Smooth muscle cell (in vitro differentiated cells): ENCODE measurements around the gene TNFRSF8. TPM values are rescaled to one million over a fixed set of nuclear protein-coding genes. Genes with fewer than 3 reads are reported as not detected.

Experiments
- DNase-seq: peaks from one replicate; lab custom pipeline; 2025; ENCODE audit not compliant: unreplicated experiment; lab: John Stamatoyannopoulos, UW
- H2AFZ ChIP-seq: fragments of 200-600 bp; sonication (generic); 2 replicates; pipeline ENCODE4 v1.6.0; 2016; ENCODE audit warnings: antibody characterized with exemption, low read depth, mild to moderate bottlenecking
- H3F3A ChIP-seq: fragments of 200-600 bp; sonication (generic); 2 replicates; pipeline ENCODE4 v1.6.0; 2017; ENCODE audit warnings: antibody characterized with exemption, low read depth
- H3K27ac ChIP-seq: fragments of 200-600 bp; sonication (generic); 2 replicates; pipeline ENCODE4 v1.5.1; 2016; ENCODE audit warnings: low read depth, mild to moderate bottlenecking
- H3K27me3 ChIP-seq: fragments of 200-600 bp; sonication (generic); 2 replicates; pipeline ENCODE4 v1.6.1; 2016; ENCODE audit warnings: low read depth, mild to moderate bottlenecking
- H3K36me3 ChIP-seq: fragments of 200-600 bp; sonication (generic); 2 replicates; pipeline ENCODE4 v1.5.1; 2016; ENCODE audit warnings: low read depth
- H3K4me1 ChIP-seq: fragments of 200-600 bp; sonication (generic); 2 replicates; pipeline ENCODE4 v1.5.1; 2016; ENCODE audit warnings: low read depth
- H3K4me2 ChIP-seq: fragments of 200-600 bp; sonication (generic); 2 replicates; pipeline ENCODE4 v1.6.0; 2016; ENCODE audit warnings: mild to moderate bottlenecking
- H3K4me3 ChIP-seq: fragments of 200-600 bp; sonication (generic); 2 replicates; pipeline ENCODE4 v1.5.1; 2016; ENCODE audit warnings: mild to moderate bottlenecking
- H3K79me2 ChIP-seq: fragments of 200-600 bp; sonication (generic); 2 replicates; pipeline ENCODE4 v1.6.0; 2016; ENCODE audit warnings: low read depth, mild to moderate bottlenecking
- H3K9ac ChIP-seq: fragments of 200-600 bp; sonication (generic); 2 replicates; pipeline ENCODE4 v1.6.0; 2016; ENCODE audit warnings: low read depth
- H3K9me3 ChIP-seq: fragments of 200-600 bp; sonication (generic); replicated peaks from 2 replicates; pipeline ENCODE4 v1.5.1; 2016; ENCODE audit warnings: low read depth
- H4K20me1 ChIP-seq: fragments of 200-600 bp; sonication (generic); 2 replicates; pipeline ENCODE4 v1.6.0; 2016; ENCODE audit warnings: low read depth
- CTCF ChIP-seq: fragments of 200-600 bp; sonication (generic); IDR thresholded peaks from 2 replicates; pipeline ENCODE4 v1.5.1; 2017; ENCODE audit warnings: borderline replicate concordance, mild to moderate bottlenecking, antibody characterized with exemption; ENCODE audit not compliant: insufficient read depth, poor library complexity, severe bottlenecking
- WGBS: methylation state at CpG from one replicate; pipeline ENCODE4 v1.1.7; 2016; ENCODE audit warnings: low lambda C conversion rate; 5-methylcytosine and 5-hydroxymethylcytosine counted together
- polyA plus RNA-seq: library from polyadenylated mRNA; unstranded; fragments of >200 nt; fragmentation: Nextera tagmentation; extraction: Ambion mirVana; gene quantifications from 2 replicates; pipeline ENCODE4 v1.2.1, GENCODE V29; 2016
- total RNA-seq: library from RNA; depleted of rRNA; stranded (reverse); fragments of >200 nt; gene quantifications from 2 replicates; pipeline ENCODE4 v1.2.3, GENCODE V29; 2014

Gene TNFRSF8
- total and polyA plus RNA-seq, 2 experiments from 2014 or later = 0.54 to 1.3 TPM

GRCh38 chr1:12180903-12181302 lies 117.8 kb downstream of the TNFRSF8 start:
- Histone ChIP-seq H4K20me1 (no peaks in the 10 kb centered on the region), H3K79me2 (no peaks in the 10 kb centered on the region), H3K4me3 (no peak overlapping the region), H2AFZ (no peak overlapping the region), H3K27ac (peak overlapping the region; percentile 98), H3F3A (peaks cover 13% of the 10 kb centered on the region), H3K9ac (no peak overlapping the region), H3K4me2 (no peak overlapping the region), H3K27me3 (no peaks in the 10 kb centered on the region), H3K9me3 (no peaks in the 10 kb centered on the region), H3K36me3 (no peaks in the 10 kb centered on the region), H3K4me1 (peaks cover 22% of the 10 kb centered on the region)
- no peak for DNase-seq
- WGBS = 95% methylated on average over 7 of the region's 7 CpGs
- TF ChIP-seq CTCF = no peak

- H3K4me1 ChIP-seq = peaks cover 22% of the 10 kb centered on the region
- WGBS = 95% methylated on average over 7 of the region's 7 CpGs
- no peaks in the 10 kb centered on the region for H3K79me2 ChIP-seq
- H3K27ac ChIP-seq = peak overlapping the region; percentile 37
- H3F3A ChIP-seq = peaks cover 7% of the 10 kb centered on the region
- no peak for DNase-seq
- no peak overlapping the region for H3K4me2 ChIP-seq
- H3K4me3 ChIP-seq = no peak overlapping the region
- H3K36me3 ChIP-seq = no peaks in the 10 kb centered on the region
- H3K27me3 ChIP-seq = no peaks in the 10 kb centered on the region
- TF ChIP-seq CTCF = no peak
- no peak overlapping the region for H3K9ac ChIP-seq
- H2AFZ ChIP-seq = no peak overlapping the region
- no peaks in the 10 kb centered on the region for H4K20me1 ChIP-seq
- H3K9me3 ChIP-seq = no peaks in the 10 kb centered on the region
Measured at GRCh38 chr1:12181568-12181967, 118.5 kb downstream of the TNFRSF8 start.

- H3K4me2 ChIP-seq = no peak overlapping the region
- peaks cover 20% of the 10 kb centered on the region for H3K4me1 ChIP-seq
- no peak for TF ChIP-seq CTCF
- no peak overlapping the region for H3K9ac ChIP-seq
- no peak overlapping the region for H2AFZ ChIP-seq
- H4K20me1 ChIP-seq = no peaks in the 10 kb centered on the region
- no peaks in the 10 kb centered on the region for H3K27me3 ChIP-seq
- H3F3A ChIP-seq = peaks cover 6% of the 10 kb centered on the region
- no peak overlapping the region for H3K27ac ChIP-seq
- no peak for DNase-seq
- H3K36me3 ChIP-seq = no peaks in the 10 kb centered on the region
- H3K4me3 ChIP-seq = no peak overlapping the region
- H3K9me3 ChIP-seq = no peaks in the 10 kb centered on the region
- H3K79me2 ChIP-seq = no peaks in the 10 kb centered on the region
- WGBS = 83% methylated on average over 4 of the region's 4 CpGs
Measured at GRCh38 chr1:12182410-12182984, 119.4 kb downstream of the TNFRSF8 start.
